Skeletal muscle cell (primary cell): ENCODE results near the gene CLSTN2.
A peak's percentile ranks its signal among the peaks of the same experiment; 100 is the strongest.

Experiments
- DNase-seq: peaks from one replicate; pipeline ENCODE4 v3.0.0-alpha.2; 2010; ENCODE audit warnings: low read depth
- H3K4me3 ChIP-seq: 2 replicates; pipeline ENCODE4 v1.5.1; 2011; ENCODE audit warnings: low read depth, mild to moderate bottlenecking, control low read depth, low read length, moderate library complexity

Gene CLSTN2

GRCh38 chr3:140288595-140288994, 353.6 kb downstream of the CLSTN2 start:
- H3K4me3 ChIP-seq: no peak overlapping the region
- DNase-seq: no peak

DNA sequence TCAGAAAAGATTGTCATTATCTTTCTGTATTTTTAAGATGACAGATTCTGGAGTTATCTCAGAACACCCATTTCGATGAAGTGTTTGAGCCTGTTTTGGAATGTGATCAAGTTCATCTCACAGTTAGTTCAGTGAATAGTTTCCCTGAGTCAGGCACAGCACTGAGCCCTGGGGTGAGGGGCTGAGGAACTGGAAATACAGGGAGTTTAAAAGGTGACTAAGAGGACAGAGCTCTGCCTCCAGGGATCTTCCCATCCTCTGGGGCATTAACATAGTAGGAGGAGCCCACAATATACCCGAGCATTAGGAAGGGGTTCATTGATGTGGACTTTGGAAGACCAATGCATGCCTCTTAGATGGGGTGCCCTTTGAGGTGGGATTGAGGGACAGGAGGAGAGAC, 355.1 kb downstream of the CLSTN2 start:
- no peak overlapping the region for H3K4me3 ChIP-seq

GRCh38 chr3:140292170-140292569, 357.2 kb downstream of the CLSTN2 start:
- DNase-seq: peak; percentile 46
- H3K4me3 ChIP-seq: no peak overlapping the region

More for the DNA sequence above, 355.1 kb downstream of the CLSTN2 start:
- no peak for DNase-seq

GRCh38 chr3:140292684-140293083, 357.7 kb downstream of the CLSTN2 start:
- DNase-seq: peak; percentile 77
- H3K4me3 ChIP-seq: no peak overlapping the region

GRCh38 chr3:140294058-140294457, 359.1 kb downstream of the CLSTN2 start:
- no peak for DNase-seq
- no peak overlapping the region for H3K4me3 ChIP-seq

DNA sequence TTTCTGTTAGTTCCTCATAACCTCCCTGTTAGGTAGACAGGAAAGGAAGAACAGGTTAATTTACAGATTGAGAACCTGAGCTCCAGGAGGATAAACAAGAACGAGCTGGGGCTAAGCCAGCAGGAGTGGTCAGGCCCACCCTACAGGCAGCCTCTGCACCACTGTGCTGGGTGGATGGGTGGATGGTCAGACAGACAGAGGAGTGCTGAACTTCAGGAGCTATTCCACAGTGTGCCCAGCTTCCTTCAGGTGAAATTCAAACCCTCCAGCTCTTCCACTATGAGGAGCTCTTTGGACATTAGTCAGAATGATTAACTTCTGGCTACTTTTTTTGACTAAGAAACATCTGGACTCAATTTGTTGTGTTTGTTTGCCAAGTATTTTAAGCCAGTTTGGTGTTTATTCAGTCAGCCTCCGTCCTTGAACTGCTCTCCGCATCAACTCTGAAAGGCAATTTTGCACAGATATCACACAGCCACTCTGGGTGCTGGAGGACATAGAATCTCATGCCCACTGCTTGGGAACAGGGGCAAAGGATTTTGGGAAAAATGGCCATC, 361.9 kb downstream of the CLSTN2 start:
- peak; percentile 26 for DNase-seq

DNA sequence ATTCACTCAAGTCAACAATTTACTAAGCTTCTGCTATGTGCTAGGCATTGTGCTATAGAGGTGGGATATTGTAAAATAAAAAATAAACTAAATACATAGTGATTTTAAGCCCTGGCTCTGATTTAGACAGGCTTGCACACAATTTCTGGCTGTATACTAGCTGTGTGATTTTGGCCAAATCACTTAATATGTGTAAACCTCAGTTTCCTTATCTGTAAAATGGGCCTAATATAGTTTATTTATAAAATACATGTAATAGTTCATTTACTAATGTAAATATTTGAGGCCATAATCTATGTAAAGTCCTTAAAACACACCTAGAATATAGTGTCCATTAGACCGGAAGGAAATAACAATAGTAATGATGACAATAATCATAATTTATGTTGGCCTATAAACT, 363.1 kb downstream of the CLSTN2 start:
- no peak overlapping the region for H3K4me3 ChIP-seq
- no peak for DNase-seq

More for the DNA sequence above, 361.9 kb downstream of the CLSTN2 start:
- H3K4me3 ChIP-seq: no peak overlapping the region

- no peak for DNase-seq
- H3K4me3 ChIP-seq: no peak overlapping the region
Measured at GRCh38 chr3:140298569-140299070, 363.6 kb downstream of the CLSTN2 start.

GRCh38 chr3:140303875-140304274, 368.9 kb downstream of the CLSTN2 start:
- DNase-seq: no peak
- H3K4me3 ChIP-seq: no peak overlapping the region

DNA sequence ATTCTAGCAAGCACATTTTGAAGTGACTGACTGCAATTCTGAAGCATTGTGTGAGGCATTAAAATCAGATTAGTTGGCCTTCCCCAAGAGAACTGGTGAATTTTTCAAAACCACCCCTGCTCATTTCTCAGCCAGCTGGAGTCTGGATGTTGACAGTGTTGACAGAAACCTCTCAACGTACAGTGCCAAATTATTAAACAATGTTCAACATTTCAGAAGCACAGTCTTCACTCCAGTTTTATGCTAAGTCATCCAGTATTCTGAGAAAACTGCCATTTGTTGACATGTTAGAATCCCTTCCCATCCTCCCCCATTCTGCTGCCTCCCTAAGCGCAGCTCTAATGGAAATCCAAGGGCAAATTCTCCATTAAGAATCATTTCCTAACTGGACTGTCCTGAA, 373.6 kb downstream of the CLSTN2 start:
- no peak overlapping the region for H3K4me3 ChIP-seq
- DNase-seq: no peak

DNA sequence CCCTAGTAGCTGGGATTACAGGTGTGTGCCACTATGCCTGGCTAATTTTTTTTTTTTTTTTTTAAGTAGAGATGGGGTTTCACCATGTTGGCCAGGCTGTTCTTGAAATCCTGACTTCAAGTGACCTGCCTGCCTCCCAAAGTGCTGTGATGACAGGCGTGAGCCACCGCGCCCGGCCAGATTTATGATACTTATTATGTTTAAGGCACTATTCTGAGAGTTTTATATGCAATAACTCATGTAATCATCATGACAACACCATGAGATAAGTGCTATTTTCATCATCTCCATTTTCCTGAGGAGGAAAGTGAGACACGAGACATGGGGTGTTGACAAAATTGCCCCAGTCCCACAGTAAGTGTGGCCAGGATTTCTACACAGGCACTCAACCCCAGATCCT, 376.4 kb downstream of the CLSTN2 start:
- no peak for DNase-seq
- no peak overlapping the region for H3K4me3 ChIP-seq

DNA sequence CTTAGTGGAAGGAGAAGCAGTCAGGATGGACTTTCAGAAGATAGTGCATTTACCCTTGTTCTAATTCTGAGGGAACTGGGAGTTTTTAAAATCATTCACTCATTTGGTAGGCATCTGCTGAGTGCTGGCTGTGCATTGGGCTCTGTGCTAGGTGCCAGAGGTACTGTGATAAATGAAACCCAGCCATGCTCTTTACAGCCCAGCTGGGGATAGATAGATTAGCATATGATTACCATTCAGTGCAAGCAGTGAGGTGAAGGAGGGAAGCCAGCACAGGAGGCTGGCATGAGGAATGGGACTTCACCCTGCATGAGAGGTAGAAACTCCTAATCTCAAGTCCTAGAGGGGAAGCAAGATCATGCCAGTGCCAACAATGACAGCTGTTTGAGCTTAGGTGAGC, 381.0 kb downstream of the CLSTN2 start:
- DNase-seq: no peak
- H3K4me3 ChIP-seq: no peak overlapping the region

DNA sequence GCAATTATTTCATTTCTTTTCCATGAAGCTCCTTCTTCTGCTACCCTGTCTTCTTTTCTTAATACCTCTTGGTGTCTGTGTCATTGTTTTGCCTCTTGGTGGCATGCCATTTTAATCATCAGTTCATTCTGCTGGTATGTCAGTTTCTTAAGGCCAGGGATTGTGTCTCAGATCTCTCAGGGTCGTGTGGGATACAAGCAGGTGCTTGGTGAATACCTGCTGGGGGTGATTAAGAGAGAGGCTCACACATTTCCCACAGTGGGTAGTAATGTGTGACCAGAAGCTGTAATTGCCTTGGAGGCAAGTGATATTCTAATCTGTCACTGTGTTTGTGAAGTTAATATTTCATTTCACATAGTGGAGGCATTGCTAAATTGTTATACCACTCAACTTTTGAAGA, 381.5 kb downstream of the CLSTN2 start:
- no peak overlapping the region for H3K4me3 ChIP-seq
- no peak for DNase-seq

GRCh38 chr3:140316868-140317400, 381.9 kb downstream of the CLSTN2 start:
- H3K4me3 ChIP-seq: no peak overlapping the region
- DNase-seq: no peak

GRCh38 chr3:140319739-140320138, 384.8 kb downstream of the CLSTN2 start:
- H3K4me3 ChIP-seq: no peak overlapping the region
- no peak for DNase-seq

DNA sequence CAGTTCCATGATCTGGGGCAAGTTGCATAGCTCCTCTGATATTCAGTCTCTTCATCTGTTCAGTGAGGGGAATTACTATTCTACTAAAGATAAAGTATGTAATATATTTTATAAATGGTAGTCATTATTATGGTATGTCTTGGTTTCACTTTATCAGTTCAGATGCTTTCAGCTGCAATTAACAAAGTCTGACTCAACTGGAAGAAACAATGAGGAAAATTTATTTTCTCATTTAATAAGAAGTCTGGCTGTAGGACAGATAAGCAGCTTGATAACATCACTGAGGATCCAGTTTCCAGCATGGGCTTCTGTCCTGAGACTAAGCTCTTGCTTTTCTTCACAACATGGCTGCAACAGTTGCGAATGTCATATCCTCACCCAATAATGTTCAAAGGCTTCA, 388.6 kb downstream of the CLSTN2 start:
- no peak for DNase-seq
- H3K4me3 ChIP-seq: no peak overlapping the region

- H3K4me3 ChIP-seq: no peak overlapping the region
- no peak for DNase-seq
Measured at GRCh38 chr3:140332131-140332530, 397.1 kb downstream of the CLSTN2 start.

DNA sequence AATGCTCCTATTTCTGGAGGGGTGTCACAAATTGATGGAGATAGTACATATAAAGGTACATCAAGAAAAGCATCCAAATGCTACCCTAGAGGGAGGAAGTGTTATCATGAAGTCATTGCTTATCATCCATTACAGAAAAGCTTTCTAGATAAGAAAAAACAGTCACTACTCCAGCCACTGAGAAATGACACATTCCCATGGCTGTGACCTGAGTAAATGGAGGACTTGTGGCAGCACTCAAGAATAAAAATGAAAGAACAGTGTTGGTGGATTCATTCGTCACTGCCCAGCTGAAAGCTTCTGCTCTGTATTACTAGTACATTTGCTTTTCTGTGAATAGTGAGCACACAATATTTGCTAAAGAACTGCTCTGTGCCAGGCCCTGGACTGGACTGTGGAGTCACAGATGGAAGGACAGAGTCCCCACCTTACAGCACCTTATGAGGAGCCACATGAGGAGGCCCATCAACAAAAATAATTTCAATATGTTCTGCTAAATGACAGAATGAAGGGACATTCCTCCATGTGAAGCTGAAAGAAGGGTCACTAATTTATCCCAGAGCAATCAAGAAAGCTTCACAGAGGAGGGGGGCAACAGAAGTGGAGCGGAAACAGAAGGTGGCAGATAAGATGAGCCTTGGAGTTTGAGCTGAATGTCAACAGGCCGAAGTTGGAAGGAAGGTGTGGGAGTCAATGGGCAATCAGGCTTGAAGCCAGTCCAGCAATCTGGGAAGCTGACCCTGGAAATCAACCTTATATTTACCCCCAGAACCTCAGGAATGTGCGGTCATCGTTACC, 399.3 kb downstream of the CLSTN2 start:
- H3K4me3 ChIP-seq: no peak overlapping the region

DNA sequence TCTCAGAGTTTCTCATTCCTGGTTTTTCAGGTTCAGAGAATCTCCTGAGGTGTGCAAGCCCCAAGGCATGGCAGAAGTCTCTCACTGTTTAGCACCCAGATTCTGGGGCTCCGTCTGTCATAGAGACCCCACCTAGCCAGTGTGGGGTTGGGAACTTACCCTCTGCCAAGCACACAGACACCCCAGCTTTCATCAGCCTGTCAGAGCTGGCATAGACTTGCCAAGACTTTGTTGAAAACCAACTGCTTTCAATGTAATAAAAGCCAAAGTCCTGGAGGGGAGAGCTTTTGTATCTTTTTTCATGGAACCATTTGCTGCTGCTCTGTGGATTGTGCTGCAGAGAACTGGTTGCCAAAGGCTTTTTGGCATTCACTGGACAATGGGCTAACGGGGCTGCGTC, 401.5 kb downstream of the CLSTN2 start:
- DNase-seq: no peak
- H3K4me3 ChIP-seq: no peak overlapping the region

More for the DNA sequence above, 399.3 kb downstream of the CLSTN2 start:
- DNase-seq: no peak

DNA sequence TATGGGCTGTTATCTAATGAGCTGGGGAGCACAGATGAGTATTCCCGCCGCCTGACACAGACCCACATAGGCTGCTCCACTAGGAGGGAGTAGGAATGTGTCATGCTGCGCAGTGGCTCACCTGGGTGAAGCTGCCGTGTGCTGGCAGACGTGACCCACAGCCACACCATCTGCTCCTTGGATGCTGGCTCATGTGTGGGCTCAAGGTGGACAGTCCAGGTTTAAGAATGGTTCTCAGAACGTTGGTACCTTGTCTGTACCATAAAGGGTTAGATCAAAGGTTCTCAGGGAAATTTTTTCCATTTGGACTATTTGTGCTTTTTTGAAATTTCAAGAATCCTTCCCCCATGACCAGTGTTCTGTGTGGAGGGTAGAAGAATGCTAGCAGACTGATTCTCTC, 403.9 kb downstream of the CLSTN2 start:
- no peak for DNase-seq
- H3K4me3 ChIP-seq: no peak overlapping the region

DNA sequence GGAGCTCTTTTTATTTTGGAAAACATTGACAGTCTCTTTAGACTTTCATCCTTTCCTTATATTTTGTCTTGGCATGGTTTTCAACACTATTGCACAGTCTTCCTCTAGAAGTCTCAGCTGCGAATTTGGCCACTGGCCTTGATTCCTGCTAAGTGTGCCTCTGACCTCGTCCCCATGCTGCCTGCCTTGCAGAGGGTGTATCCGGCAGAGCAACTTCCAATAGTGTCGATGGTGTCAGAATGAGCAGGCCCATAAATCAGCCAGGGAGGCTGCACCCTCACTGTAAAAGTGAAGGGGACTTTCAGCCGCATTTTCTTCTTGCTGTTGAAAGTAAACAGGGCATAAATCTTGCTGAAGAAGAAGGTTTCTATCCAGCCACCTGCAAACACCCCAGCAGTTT, 406.2 kb downstream of the CLSTN2 start:
- H3K4me3 ChIP-seq: no peak overlapping the region
- DNase-seq: no peak
